Measurements from ENCODE around the gene HPS4. TPM values are rescaled to one million over a fixed set of nuclear protein-coding genes. Genes with fewer than 3 reads are reported as not detected.
A peak's percentile ranks its signal among the peaks of the same experiment; 100 is the strongest.

HPS4 gene
- total RNA-seq, 2 experiments from 2014 or later = 51.8 to 53.5 TPM

DNA sequence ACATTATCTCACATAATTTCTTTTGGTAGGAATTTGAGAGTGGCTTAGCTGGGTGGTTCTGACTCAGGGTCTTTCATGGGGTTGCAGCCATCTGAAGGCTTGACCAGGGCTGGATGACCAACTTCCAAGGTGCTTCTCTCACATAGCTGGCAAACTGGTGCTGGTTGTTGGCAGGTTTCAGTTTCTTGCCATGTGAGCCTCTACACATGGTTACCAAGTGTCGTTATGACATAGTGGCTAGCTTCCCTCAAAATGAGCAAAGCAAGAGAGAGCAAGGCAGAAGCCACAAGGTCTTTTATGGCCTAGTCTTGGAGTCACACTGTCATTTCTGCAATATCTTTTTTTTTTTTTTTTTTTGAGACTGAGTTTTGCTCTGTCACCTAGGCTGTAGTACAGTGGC is 32.9 kb upstream of the HPS4 start:
- H3K27ac Mint-ChIP-seq = no peak overlapping the region
- DNase-seq = no peak
- CTCF ChIA-PET = interaction anchor here (1.2 kb wide), 1 partner anchor 15 kb away, joined by 3 read pairs; no protein-coding TSS in a partner anchor
- H3K36me3 Mint-ChIP-seq (ENCODE audit: low read depth) = no peaks in the 10 kb centered on the region
- no peak for ATAC-seq
- intact Hi-C loops (cut with micrococcal nuclease) = no loop called here
- no peak overlapping the region for H3K4me3 Mint-ChIP-seq
- no peaks in the 10 kb centered on the region for H3K9me3 Mint-ChIP-seq
- POLR2A ChIA-PET = interaction anchor here (0.7 to 1.7 kb wide), 3 partner anchors 9 to 21 kb away, joined by 3 to 4 read pairs (median 4); no protein-coding TSS in a partner anchor
- H3K27me3 Mint-ChIP-seq = no peaks in the 10 kb centered on the region
- TF ChIP-seq, protein P1, sequence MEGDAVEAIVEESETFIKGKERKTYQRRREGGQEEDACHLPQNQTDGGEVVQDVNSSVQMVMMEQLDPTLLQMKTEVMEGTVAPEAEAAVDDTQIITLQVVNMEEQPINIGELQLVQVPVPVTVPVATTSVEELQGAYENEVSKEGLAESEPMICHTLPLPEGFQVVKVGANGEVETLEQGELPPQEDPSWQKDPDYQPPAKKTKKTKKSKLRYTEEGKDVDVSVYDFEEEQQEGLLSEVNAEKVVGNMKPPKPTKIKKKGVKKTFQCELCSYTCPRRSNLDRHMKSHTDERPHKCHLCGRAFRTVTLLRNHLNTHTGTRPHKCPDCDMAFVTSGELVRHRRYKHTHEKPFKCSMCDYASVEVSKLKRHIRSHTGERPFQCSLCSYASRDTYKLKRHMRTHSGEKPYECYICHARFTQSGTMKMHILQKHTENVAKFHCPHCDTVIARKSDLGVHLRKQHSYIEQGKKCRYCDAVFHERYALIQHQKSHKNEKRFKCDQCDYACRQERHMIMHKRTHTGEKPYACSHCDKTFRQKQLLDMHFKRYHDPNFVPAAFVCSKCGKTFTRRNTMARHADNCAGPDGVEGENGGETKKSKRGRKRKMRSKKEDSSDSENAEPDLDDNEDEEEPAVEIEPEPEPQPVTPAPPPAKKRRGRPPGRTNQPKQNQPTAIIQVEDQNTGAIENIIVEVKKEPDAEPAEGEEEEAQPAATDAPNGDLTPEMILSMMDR (IDR thresholded peaks at IDR 0.05) = no peak
- H3K4me1 Mint-ChIP-seq (ENCODE audit: low read depth) = peaks cover 12% of the 10 kb centered on the region

DNA sequence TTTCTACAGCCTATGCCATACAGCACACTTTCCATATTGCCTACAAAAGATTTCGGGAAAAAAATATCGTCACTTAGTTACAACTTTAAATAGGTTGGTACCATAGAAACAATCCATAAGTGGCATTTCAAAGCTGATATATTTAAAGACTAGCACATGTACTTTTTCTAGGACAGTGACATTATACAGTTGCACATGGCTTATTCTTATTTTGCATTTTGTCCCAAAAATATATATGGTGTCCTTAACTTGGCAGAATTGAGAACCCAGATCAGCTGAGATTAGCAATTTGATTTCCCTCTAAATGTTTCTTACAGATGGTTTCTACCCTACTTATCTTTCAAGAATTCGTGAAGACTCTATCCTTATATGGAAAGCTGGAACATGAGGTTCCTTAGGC is 32.3 kb upstream of the HPS4 start:
- ChIA-PET POLR2A (interaction anchor here (0.7 to 1.7 kb wide), 5 partner anchors 10 to 157 kb away, joined by 3 to 5 read pairs (median 4); no protein-coding TSS in a partner anchor), CTCF (interaction anchor here (1.2 kb wide), 1 partner anchor 15 kb away, joined by 3 read pairs; no protein-coding TSS in a partner anchor)
- intact Hi-C loops (cut with micrococcal nuclease) = no loop called here
- Mint-ChIP-seq H3K27me3 (no peaks in the 10 kb centered on the region), H3K36me3 (ENCODE audit: low read depth) (peaks cover 4% of the 10 kb centered on the region), H3K4me1 (ENCODE audit: low read depth) (peaks cover 16% of the 10 kb centered on the region), H3K9me3 (no peaks in the 10 kb centered on the region), H3K27ac (no peak overlapping the region), H3K4me3 (no peak overlapping the region)
- DNase-seq (no peak), ATAC-seq (no peak)
- TF ChIP-seq, protein P1 (IDR thresholded peaks at IDR 0.05) = no peak

DNA sequence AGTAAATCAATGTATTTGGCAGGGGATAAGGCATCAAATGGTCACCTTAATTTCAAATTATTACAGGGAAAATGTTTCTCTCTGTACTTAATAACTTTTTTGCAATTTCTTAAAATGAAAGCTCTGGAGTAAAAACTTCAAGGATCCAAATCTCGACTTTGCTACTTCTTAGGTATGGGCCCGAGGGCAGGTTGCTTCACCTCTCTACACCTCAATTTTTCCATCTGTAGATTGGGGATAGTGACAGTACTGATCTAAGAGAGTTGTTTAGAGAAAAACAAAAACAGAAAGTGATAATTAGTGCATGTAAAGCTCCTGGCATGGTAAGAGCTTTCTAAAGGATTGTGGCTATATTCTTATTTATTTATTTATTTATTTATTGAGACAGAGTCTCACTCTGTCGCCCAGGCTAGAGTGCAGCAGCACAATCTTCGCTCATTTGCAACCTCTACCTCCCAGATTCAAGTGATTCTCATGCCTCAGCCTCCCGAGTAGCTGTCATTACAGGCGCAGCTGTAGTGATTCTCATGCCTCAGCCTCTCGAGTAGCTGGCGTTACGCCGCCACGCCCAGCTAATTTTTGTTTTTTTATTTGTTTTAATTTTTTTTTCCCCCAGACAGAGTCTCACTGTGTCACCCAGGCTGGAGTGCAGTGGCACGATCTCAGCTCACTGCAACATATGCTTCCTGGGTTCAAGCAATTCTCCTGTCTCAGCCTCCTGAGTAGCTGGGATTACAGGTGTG is 31.0 kb upstream of the HPS4 start:
- ChIA-PET POLR2A (interaction anchor here (0.6 to 1.7 kb wide), 7 partner anchors 11 to 125 kb away, joined by 3 to 5 read pairs (median 3); partner anchors contain the start of genes HPS4 and SRRD), CTCF (no interaction called here)
- ATAC-seq (no peak), DNase-seq (no peak)
- intact Hi-C loops (cut with micrococcal nuclease) = no loop called here
- H3K27ac Mint-ChIP-seq = no peak overlapping the region
- TF ChIP-seq, protein P1 (IDR thresholded peaks at IDR 0.05) = no peak
- H3K36me3 Mint-ChIP-seq (ENCODE audit: low read depth) = peaks cover 10% of the 10 kb centered on the region
- H3K27me3 Mint-ChIP-seq = no peaks in the 10 kb centered on the region
- no peaks in the 10 kb centered on the region for H3K9me3 Mint-ChIP-seq
- peaks cover 26% of the 10 kb centered on the region for H3K4me1 Mint-ChIP-seq (ENCODE audit: low read depth)
- H3K4me3 Mint-ChIP-seq = no peak overlapping the region

DNA sequence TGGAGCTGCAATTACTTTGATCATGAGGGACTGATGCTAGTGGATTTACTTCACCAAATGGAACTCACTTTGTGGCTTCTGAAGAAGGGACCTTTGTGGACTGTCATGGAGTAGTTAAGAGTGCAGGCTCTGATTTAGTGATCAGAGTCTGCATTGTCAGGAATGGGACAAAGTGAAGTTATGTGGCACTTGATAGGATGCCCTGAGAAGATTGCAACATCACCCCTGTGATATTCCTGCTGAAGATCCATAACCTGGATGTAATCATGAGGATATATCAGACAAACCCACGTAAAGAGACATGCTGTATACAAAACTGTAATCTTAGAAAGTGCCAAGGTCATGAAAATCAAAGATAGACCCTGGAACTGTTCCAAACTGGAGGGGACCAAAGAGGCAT is 30.3 kb upstream of the HPS4 start:
- Mint-ChIP-seq H3K4me3 (peak overlapping the region; percentile 98), H3K27ac (no peak overlapping the region), H3K36me3 (ENCODE audit: low read depth) (peaks cover 16% of the 10 kb centered on the region), H3K9me3 (no peaks in the 10 kb centered on the region), H3K4me1 (ENCODE audit: low read depth) (peaks cover 30% of the 10 kb centered on the region), H3K27me3 (no peaks in the 10 kb centered on the region)
- TF ChIP-seq, protein P1 (IDR thresholded peaks at IDR 0.05) = no peak
- ATAC-seq = no peak
- POLR2A ChIA-PET = interaction anchor here (0.6 kb wide), 2 partner anchors 30 to 126 kb away, joined by 3 to 4 read pairs; partner anchors contain the start of genes HPS4 and SRRD
- intact Hi-C loops (cut with micrococcal nuclease) = no loop called here
- no peak for DNase-seq
- CTCF ChIA-PET = interaction anchor here (2.3 kb wide), 1 partner anchor 11 kb away, joined by 19 read pairs; no protein-coding TSS in a partner anchor
